Stomach (tissue), 9 donors: ENCODE measurements around the gene SLAMF9. TPM values are rescaled to one million over a fixed set of nuclear protein-coding genes. Genes with fewer than 3 reads are reported as not detected.
"Not testable (repeated sequence)": the region's sequence is repeated elsewhere in the genome, so short reads cannot be mapped to it uniquely, and the experiment has no call there.

Source experiments
- DNase-seq, 2 donors: peaks; one replicate each; pipeline versions ENCODE4 v3.0.0 to v3.0.0-alpha.2; 2013 to 2019
- H3K27ac ChIP-seq, 5 donors: fragments of 200-600 bp in 4 of 5; sonication (generic) in 4 of 5; one replicate each; pipeline ENCODE4 v1.5.1; 2013 to 2019; ENCODE audit warnings: mild to moderate bottlenecking in 1 of 5, moderate library complexity in 1 of 5
- H3K27me3 ChIP-seq, 3 donors: fragments of 200-600 bp; sonication (generic); one replicate each; pipeline ENCODE4 v1.5.1; 2017 to 2019; ENCODE audit warnings: mixed run types in 1 of 3
- H3K36me3 ChIP-seq, 4 donors: fragments of 200-600 bp; sonication (generic); 1 replicate in 3 of 4; 2 replicates in 1 of 4; pipeline ENCODE4 v1.5.1; 2016 to 2019
- H3K4me1 ChIP-seq, 4 donors: fragments of 200-600 bp; sonication (generic); one replicate each; pipeline ENCODE4 v1.5.1; 2016 to 2019
- H3K4me3 ChIP-seq, 4 donors: fragments of 200-600 bp; sonication (generic) in 3 of 4; one replicate each; pipeline ENCODE4 v1.5.1; 2016 to 2019; ENCODE audit warnings: mild to moderate bottlenecking in 1 of 4
- H3K9me3 ChIP-seq, 4 donors: fragments of 200-600 bp; sonication (generic); one replicate each; pipeline ENCODE4 v1.5.1; 2016 to 2019
- CTCF ChIP-seq, 7 experiments: fragments of 450-650 bp in 4 of 7; fragments of 200-600 bp in 3 of 7; sonication (generic) in 3 of 7; IDR thresholded peaks; one replicate each; pipeline ENCODE4 v1.5.1; 2016 to 2019; ENCODE audit warnings: antibody characterized with exemption in 7 of 7, control low read depth in 2 of 7, mild to moderate bottlenecking in 1 of 7
- EP300 ChIP-seq: sonication (generic); formaldehyde crosslinking; IDR thresholded peaks from one replicate; pipeline ENCODE4 v1.6.1; 2017; ENCODE audit warnings: antibody characterized with exemption
- POLR2A ChIP-seq, 4 donors: fragments of 450-650 bp; IDR thresholded peaks; one replicate each; pipeline ENCODE4 v1.6.1; 2016; ENCODE audit warnings: antibody characterized with exemption in 4 of 4, control low read depth in 2 of 4, mild to moderate bottlenecking in 1 of 4, moderate library complexity in 1 of 4
- POLR2AphosphoS5 ChIP-seq, 3 donors: sonication (generic); formaldehyde crosslinking; IDR thresholded peaks; one replicate each; pipeline ENCODE4 v1.6.1; 2016; ENCODE audit warnings: antibody characterized with exemption in 3 of 3
- whole genome bisulfite sequencing, 5 donors: extraction: QIAGEN DNeasy Blood & Tissue Kit in 3 of 5; methylation state at CpG; one replicate each; pipeline versions ENCODE4 v1.1.5 to v1.1.7; 2013 to 2018; 5-methylcytosine and 5-hydroxymethylcytosine counted together
- intact Hi-C: fragments of 100-400 bp; cut with DNase I; formaldehyde crosslinking; loops from one replicate; pipeline ENCODE4 v1.15.1; 2023; ENCODE audit warnings: low total_unique reads
- polyA plus RNA-seq, 3 donors: library from polyadenylated mRNA; stranded (reverse); fragments of 200-250 nt; gene quantifications; one replicate each; pipeline ENCODE4 v1.2.3, GENCODE V29; 2013
- total RNA-seq, 5 donors: library from RNA; depleted of rRNA; stranded (reverse); fragments of >200 nt; gene quantifications; one replicate each; pipeline versions ENCODE4 v1.1.0 to v1.2.3, GENCODE V29; 2014 to 2016
- donor health status: healthy with polysubstance abuse.
- donor health status: Bipolar disorder and iron deficiency.
- donor health status: healthy.

SLAMF9 gene
- total and polyA plus RNA-seq, 8 donors, result 0.87 TPM; not detected in 7

GRCh38 chr1:159911326-159912070 is 42.5 kb downstream of the SLAMF9 start:
- H3K36me3 ChIP-seq, result peaks cover 0 to 7% (median 0%) of the 10 kb centered on the region in 4 donors
- peaks cover 51 to 85% (median 60%) of the 10 kb centered on the region in 4 donors for H3K4me1 ChIP-seq
- DNase-seq, result no peak
- WGBS, 5 donors, result 41 to 68% (median 50%) methylated on average over 4 to 6 of the region's 6 CpGs
- H3K9me3 ChIP-seq, result no peaks in the 10 kb centered on the region
- intact Hi-C loops, result no loop called here
- no peak overlapping the region for H3K4me3 ChIP-seq
- TF ChIP-seq CTCF (IDR thresholded peaks at IDR 0.05), result no peak
- TF ChIP-seq EP300, result no peak
- TF ChIP-seq POLR2AphosphoS5 (IDR thresholded peaks at IDR 0.05), result no peak
- TF ChIP-seq POLR2A (IDR thresholded peaks at IDR 0.05), result no peak
- no peaks in the 10 kb centered on the region for H3K27me3 ChIP-seq
- H3K27ac ChIP-seq, result peak overlapping the region; percentile 75 to 99 (median 77)

GRCh38 chr1:159908031-159908940 is 45.8 kb downstream of the SLAMF9 start:
- WGBS, 5 donors, result 62 to 67% (median 63%) methylated on average over 8 to 9 of the region's 9 CpGs
- intact Hi-C loops, result no loop called here
- peak overlapping the region in 4 of 5 donors; percentile 67 to 99 (median 82) for H3K27ac ChIP-seq
- peaks cover 33 to 53% (median 38%) of the 10 kb centered on the region in 4 donors for H3K4me1 ChIP-seq
- no peaks in the 10 kb centered on the region for H3K36me3 ChIP-seq
- H3K27me3 ChIP-seq, result no peaks in the 10 kb centered on the region
- H3K9me3 ChIP-seq, result no peaks in the 10 kb centered on the region
- no peak for TF ChIP-seq EP300
- no peak for TF ChIP-seq CTCF (IDR thresholded peaks at IDR 0.05)
- no peak for TF ChIP-seq POLR2AphosphoS5 (IDR thresholded peaks at IDR 0.05)
- no peak for TF ChIP-seq POLR2A (IDR thresholded peaks at IDR 0.05)
- no peak for DNase-seq
- H3K4me3 ChIP-seq, result no peak overlapping the region

GRCh38 chr1:159906960-159907359 is 47.1 kb downstream of the SLAMF9 start:
- Histone ChIP-seq H3K36me3 (no peaks in the 10 kb centered on the region), H3K27ac (peak overlapping the region in 1 of 5 donors; percentile 3), H3K9me3 (no peaks in the 10 kb centered on the region), H3K4me1 (peaks cover 24 to 40% (median 28%) of the 10 kb centered on the region in 4 donors), H3K27me3 (no peaks in the 10 kb centered on the region), H3K4me3 (no peak overlapping the region)
- TF ChIP-seq POLR2AphosphoS5 (IDR thresholded peaks at IDR 0.05), result no peak
- TF ChIP-seq POLR2A (IDR thresholded peaks at IDR 0.05), result no peak
- no peak for TF ChIP-seq EP300
- TF ChIP-seq CTCF (IDR thresholded peaks at IDR 0.05), result no peak
- DNase-seq, result no peak
- WGBS, 5 donors, result 30 to 57% (median 47%) methylated on average over 1 of the region's 1 CpG
- intact Hi-C loops, result no loop called here

GRCh38 chr1:159904036-159904435 is 50.0 kb downstream of the SLAMF9 start:
- WGBS, 5 donors, result 64 to 86% (median 74%) methylated on average over 3 of the region's 3 CpGs
- H3K27me3 ChIP-seq, H3K36me3 ChIP-seq, DNase-seq, H3K4me3 ChIP-seq, intact Hi-C loops, H3K27ac ChIP-seq, H3K9me3 ChIP-seq: not testable (repeated sequence)
- peaks cover 16 to 33% (median 19%) of the 10 kb centered on the region in 4 donors for H3K4me1 ChIP-seq
